ENCODE measurements around the gene CCDC192. TPM values are rescaled to one million over a fixed set of nuclear protein-coding genes. Genes with fewer than 3 reads are reported as not detected.
A peak's percentile ranks its signal among the peaks of the same experiment; 100 is the strongest.
"Not testable (repeated sequence)": the region's sequence is repeated elsewhere in the genome, so short reads cannot be mapped to it uniquely, and the experiment has no call there.

The CCDC192 gene, protein sequence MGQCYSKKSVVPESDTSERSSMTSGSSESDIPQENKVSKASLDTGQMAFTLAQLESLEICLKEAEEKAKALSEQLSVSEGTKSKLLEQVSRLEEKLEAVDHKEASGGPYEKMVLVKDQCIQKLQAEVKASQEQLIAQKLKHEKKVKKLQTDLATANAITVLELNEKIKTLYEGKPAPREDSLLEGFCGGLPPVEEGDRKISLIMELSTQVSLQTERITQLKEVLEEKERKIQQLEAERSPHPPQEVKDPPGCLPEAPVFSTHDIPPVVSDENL
- total RNA-seq, result not detected in 2 replicates

DNA sequence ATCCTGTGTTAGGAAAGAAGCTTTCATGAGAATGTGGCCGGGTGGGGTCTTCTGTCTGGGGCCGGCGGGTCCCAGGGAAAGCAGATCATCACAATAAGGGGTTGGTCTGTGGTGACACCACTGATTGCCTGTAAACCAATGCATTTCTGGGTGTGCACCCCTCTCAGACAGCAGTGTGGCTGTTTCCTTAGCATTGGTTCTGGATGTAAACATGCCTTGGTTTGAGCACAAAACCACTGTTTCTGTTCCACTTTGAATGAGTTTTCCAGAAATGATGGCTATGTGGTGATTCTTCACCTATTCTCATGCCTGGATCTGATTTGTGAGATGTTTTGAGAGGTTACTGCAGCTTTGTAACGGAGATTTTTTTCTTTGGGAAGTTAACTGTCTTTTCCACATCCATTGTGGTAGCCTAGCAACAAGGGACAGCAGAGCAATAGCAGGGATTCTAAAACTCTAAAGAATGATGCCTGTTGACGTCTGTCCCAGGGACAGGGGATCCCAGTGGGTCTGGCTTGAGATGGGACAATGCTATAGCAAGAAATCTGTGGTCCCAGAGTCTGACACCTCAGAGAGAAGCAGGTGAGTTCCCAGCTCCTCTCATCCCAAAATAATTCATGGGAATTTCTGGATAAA lies at the start of gene CCDC192:
Gene CCDC192, plus strand, starts transcription at position 466 of the 636 bp plus-strand sequence. Its CDS starts 55 bp downstream, at position 521.
- no peak for DNase-seq (ENCODE audit: low read depth in 2 of 2)

DNA sequence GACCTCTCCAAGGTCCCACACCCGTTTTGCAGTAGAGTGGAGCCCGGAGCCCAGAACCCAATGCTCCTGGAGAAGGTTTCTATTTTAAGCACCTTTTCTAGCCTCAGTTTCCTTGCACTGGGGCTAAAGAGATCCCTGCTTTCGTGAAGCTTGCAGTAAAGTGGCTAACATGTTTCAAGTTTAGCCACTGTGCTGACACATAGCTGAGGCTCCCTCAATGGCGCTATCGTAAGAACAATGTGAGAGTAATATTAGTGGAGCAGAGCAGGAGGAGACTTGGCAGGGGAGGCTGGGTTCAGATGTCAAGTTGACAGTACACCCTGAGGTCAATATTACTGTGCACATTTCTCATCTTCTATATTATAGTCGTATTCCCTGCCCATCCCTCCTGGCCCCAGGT lies 46.4 kb upstream of the CCDC192 start:
- no peak for DNase-seq (ENCODE audit: low read depth in 2 of 2)

DNA sequence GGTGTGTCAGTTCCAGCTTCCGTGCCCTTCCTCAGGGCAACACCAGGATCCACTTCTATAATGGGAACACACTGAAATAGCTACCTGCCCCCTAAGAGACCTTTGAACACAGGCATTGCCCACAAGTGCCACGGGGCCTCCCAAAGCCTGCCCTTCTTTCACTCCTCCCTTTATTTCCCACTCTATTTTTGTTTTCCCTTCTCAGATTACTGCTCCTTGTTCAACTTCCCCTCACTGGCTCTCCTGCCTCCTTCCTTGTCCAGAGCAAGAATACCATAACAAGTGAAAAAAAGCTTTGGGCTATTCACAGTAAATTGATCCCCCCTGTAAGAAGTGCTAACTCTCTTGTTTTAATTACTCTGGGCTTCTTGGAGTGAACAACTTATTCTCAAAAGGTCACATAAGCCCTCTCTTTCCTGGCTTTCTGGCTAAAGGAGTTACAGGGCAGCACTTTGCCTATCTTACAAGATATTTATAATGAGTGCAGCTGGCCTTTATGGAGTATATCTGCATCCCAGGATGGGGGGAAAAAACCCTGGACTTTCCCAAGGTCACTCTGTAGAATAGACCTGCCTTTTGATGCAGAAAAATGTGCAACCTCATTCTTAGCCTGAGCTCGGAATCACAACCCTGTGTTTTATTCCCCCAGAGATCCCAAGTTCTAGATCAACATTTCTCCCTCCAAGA lies 43.0 kb upstream of the CCDC192 start:
- no peak for DNase-seq (ENCODE audit: low read depth in 2 of 2)

DNA sequence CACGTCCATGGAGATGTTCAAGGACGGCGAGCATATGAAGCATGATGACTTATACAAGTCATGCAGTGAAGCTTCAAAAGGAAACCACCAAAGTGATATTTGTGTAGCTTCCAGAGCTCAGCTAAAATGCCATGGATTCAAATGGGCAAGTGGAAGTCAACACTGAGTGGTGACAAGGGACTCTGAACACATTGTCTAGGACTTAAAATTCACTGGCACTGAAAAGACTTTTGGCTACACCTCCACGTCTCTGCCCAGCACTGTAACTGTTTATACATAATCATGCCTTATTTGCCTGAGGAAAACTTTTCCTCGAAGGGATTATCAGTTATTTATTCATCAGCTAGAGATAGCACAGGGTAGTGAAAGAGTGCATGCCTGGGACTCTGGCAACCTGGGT lies 39.1 kb upstream of the CCDC192 start:
- DNase-seq (ENCODE audit: low read depth in 2 of 2), result no peak

DNA sequence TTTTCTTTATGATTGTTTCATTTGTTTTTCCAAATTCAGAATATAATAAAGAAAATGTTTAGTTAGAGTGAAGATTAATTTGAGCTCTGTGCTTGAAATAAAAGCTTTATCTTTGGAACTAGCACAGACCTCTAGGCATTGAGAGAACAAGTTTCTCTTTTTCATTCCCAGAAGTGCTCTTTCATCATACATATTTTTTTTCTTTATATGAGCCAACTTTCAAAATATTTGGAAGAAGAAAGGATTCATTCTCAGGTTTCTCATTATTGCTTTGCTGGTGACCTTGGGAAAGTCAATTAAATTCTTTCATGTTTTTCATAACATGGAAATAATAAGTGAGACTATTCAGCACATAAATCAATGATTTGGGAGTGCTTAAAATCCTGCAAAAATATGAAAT lies 37.5 kb upstream of the CCDC192 start:
- no peak for DNase-seq (ENCODE audit: low read depth in 2 of 2)

DNA sequence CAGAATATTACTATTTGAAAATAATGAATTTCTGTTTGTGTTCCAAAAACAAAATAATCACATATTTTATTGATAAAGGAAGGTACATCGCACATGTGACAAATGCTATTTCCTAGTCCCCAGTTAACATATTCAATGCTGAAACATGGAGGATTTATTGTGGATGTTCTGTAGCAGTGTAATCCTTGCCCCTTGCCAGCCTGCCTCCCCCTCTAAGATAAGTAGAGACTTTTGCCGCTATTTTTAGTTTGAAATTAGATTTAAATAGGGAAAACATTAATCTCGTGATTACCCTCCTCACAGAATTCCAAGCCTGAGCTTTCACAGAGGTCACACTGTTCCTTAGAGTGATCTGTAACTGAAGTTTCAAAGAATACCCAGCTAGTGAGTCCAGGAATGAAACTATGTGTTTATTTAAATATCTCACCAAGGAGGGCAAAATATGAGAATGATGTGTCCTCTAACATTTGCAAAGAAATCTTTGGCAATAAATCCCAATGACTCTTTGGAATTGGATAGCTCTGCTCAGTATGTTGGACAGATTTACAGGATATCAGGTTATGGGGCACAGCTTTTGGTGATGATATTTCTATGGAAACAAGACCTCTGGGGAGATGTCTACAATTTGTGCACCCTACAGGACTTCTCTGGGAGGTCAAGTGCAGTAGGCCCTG lies 37.0 kb upstream of the CCDC192 start:
- DNase-seq (ENCODE audit: low read depth in 2 of 2), result no peak

DNA sequence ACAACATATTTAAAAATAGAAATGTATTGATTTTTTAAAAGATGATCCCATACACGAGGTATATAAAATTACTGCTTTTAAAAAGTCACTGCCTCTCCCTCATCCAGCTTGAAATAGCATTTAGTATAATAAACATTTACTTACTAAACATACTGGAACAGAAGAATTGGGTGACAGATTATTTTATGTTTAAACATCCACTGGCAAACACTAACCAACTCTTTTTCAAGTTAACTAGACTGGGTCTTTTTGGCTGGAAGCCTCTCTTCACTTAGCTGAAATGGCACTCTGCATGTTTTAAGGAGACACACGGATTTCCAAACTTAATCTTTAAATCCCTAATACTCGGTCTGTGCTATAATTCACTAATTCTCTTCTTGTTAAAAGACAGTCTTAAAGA lies 35.3 kb upstream of the CCDC192 start:
- no peak for DNase-seq (ENCODE audit: low read depth in 2 of 2)

DNA sequence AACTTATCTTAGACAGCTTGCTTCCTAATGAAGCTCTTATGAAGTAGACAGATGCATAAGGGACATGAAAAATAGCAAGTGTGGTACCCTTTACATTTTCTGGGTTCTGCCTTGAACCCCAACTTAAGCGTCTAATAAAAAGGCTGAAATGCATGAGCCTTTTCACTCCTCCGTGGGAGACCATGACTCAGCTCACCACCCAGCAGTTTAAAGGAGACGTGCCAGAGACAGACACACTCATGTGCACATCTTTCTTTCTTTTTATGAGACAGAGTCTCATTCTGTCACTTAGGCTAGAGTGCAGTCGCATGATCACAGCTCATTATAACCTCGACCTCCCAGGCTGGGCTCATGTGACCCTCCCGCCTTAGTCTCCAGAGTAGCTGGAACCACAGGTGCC lies 32.0 kb upstream of the CCDC192 start:
- DNase-seq (ENCODE audit: low read depth in 2 of 2), result no peak

DNA sequence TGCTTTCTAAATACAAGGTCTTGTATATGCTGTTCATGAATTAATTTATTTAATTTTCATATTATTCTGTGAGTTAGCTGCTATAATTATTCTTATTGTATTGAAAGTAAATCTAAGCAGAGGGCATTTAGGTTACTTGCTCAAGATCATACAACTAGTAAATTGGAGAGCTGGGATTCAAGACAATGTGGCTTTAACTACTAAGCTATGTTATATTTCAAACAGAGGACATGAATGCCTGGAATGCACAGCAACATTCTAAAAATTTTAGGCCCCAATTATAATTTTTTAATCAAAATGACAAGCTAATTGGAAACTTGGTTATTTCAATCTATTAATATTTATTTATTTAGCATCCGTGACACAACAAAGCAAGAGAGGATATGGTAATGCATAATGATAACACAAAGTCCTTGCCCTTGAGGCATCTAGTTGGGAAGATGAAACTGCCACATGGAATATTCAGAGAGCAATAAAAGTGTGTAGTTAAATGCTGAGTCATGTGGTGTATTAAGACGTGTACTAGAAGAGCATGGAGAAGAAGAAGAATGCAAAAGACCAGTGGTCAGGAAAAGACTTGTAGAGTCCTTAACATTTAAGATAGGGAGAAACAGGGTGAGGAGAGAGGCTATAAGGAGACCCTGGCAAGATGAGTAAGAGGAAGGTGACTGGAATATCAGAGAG lies 29.9 kb upstream of the CCDC192 start:
- DNase-seq (ENCODE audit: low read depth in 2 of 2), result no peak

DNA sequence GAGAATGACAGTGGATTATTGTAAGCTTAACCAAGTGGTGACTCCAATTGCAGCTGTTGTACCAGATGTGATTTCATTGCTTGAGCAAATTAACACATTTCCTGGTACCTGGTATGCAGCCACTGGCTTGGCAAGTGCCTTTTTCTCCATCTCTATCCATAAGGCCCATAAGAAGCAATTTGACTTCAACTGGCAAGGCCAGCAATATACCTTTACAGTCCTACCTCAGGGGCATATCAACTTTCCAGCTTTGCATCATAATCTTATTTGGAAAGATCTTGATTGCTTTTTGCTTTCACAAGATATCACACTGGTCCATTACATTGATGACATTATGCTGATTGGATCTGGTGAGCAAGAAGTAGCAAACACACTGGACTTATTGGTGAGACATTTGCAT lies 26.2 kb upstream of the CCDC192 start:
- not testable (repeated sequence) for DNase-seq (ENCODE audit: low read depth in 2 of 2)

DNA sequence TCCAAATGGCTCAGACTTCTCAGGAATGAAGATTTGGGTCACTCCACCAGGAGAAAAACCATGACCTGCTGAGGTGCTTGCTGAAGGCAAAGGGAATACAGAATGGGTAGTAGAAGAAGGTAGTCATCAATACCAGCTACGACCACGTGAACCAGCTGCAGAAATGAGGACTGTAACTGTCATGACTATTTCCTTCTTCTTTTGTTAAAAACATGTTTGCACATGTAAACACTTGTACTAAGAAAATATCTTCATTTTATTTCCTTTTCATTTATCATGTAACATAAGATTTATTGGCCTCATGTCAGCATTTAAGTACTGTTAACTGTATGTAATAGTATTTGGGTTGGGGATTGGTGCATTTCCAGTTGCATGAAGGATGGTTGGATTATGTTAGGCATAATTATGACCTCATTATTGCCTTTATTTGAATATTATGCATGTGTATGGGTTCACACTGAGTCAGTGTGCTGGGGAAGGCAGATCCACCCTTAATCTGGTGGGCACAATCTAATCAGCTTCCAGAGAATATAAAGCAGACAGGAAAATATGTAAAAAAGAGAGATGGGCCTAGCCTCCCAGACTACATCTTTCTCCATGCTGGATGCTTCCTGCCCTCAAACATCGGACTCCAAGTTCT lies 23.4 kb upstream of the CCDC192 start:
- DNase-seq (ENCODE audit: low read depth in 2 of 2), result not testable (repeated sequence)

DNA sequence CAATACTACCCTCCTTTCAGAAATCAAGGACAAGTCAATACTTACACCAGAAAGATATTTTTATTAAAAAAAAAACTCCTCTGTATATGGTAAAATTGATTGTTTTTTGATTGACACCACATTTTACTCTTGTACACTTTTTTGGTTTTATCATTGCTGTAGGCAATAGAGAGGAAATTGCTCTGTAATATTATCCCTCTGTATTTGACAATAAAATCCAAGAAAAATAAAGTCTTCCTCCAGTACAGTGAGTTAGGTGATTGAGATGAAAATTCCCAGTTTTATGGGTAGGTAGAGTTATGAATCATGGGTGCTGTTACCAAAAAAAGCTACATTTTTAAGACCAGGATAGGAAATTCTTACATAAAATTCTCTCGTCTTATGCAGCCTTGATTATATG lies 22.6 kb upstream of the CCDC192 start:
- no peak for DNase-seq (ENCODE audit: low read depth in 2 of 2)

DNA sequence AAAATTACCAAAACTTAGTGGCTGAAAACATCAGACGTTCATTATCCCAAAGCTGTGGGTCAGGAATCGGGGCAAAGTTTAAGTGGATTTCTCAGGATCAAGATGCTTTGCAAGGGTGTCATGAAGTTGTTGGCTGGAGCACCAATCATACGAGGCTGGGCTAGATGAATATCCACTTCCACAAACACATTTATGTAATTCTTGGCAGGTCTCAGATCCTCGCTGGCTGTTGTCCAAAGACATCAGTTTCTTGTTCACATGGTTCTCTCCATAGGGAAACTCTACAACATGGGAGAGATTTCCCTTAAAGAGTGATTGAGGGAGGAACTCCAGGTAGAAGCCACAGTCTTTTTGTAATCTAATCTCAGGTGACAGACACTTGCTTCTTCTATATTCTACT lies 20.2 kb upstream of the CCDC192 start:
- peak in 1 of 2 donors; percentile 55 for DNase-seq (ENCODE audit: low read depth in 2 of 2)

DNA sequence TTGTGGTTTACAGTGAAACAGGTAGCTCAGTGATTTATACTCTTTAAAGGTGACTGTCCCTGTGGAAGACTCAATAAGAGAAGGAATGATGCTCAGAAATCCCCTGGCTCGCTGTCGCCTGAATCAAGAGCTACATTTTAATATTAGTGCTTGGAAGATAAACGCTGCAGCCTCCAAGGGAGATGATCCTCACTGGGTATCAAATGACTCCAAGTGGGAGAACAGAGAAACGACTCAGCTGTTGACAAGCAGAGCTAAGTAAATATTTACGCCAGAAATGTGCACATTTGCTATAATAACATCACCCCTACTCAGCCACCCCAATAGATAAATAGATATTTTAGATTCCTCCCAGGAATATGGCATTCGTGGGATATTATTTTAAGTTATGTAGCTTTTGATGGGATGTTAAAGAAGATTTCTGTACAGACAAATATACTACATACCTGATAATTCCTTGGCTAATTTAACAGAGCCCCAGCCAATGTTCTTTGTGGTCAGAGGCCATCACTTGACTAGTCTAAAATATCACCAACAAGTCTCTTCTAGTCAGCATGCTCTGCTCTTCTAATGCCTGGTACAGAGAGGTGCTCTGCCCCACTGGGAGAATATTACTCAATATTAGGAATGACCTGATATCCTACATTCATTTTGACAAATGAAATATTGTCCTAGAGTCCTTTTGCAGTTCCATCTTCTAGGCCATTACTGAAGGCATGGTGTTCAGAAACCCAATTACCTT lies 18.3 kb upstream of the CCDC192 start:
- DNase-seq (ENCODE audit: low read depth in 2 of 2), result no peak

DNA sequence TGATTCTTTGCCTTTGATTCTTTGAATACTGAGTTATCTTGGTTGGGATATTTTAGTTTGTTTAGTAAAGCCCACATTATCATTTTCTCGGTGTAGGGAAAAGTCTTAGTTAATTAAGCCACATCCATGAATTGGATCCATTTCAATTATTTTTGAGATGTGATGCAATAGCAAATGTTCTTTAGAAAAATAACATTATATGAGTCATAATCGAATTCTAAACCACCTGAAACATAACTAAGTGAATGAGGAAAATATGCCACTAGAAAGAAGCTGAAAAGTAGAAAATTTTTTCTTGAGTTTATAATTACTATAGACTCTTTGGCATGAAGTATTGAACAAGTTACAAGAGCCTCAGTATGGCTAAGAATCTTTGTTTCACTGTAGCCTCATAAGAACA lies 17.5 kb upstream of the CCDC192 start:
- no peak for DNase-seq (ENCODE audit: low read depth in 2 of 2)

DNA sequence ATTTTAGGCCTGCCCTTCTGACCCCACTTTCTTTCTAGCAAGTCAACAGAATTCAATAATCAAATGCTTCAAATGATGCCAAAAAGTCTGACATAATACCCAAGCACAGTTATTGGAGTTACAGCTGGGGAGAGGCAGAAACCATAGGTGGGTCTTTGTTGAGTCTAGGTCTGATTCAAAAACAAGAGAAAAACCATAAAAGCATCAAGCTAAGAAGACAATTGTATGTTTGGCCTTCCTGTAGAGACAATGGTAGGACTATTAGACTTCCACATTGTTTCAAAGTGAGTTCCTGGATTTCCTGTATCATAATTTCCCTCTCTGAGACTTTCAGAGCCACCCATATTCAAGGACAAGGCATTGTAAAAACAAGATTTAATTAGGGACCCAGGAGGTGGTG lies 16.8 kb upstream of the CCDC192 start:
- peak in 1 of 2 donors; percentile 33 for DNase-seq (ENCODE audit: low read depth in 2 of 2)

DNA sequence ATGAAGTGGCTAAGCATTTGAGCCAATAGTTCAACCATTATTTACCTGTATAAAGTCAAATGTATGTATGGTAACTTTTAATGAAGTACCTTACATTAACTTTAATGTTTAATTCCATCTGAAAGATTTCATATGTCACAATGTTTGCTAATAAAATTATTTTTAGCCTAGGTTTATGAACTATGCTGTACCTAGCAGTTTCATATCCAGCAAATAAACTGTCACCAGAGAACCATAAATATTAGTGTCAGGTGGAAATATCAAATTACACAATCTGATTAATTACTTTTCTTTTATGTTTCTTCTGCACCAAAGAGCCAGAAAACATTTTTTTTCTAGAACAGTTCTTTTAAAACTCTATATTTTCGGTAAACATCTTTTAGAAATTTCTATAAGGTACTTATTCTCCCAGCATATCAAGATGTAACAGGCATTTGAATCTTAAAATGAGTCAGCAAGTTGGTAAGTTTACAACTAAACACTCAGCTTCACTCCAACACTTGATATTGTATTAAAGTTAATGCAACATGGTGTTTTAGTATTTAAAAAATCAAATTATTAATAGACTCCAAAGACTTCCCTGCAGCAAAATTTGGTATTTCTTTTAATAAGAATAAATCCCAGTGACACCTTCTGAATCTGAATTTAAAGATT lies 8.5 kb upstream of the CCDC192 start:
- DNase-seq (ENCODE audit: low read depth in 2 of 2), result no peak

DNA sequence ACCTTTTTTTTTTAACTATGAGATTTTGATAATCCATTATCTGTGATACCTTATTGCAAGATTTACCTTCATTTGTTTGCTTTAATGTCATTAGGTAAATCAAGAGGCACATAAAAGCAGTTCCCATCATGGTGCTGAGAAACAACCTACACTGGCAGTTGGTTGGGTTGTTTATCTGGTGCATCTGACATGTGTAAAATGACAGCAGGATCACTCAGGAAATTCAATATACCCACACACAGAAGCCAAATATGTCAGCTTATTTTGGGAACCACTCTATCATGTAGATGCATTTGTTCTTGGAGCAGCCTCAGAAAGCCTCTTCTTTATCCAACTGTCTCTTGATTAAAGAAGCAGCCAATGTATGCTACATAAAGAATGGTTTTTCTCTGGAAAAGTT lies 7.8 kb upstream of the CCDC192 start:
- no peak for DNase-seq (ENCODE audit: low read depth in 2 of 2)

DNA sequence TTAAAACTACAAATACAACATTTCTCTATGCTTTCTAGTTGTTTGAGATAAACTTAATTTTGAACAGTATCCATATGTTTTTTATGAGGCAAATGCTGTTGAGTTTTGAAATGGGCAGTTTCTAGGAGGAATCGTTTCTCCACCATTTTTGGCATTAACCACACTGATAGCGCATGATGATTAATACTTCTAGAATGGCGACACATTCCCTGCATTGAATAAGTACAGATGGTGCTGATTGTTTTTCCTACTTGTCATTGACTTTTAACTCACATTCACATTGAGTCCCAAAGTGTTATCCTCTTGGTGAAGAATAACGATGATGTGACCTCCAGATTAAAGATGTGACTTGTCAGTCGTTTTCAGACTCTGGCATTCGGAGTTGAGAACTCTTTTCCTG lies 6.5 kb upstream of the CCDC192 start:
- no peak for DNase-seq (ENCODE audit: low read depth in 2 of 2)
